ENCODE data around the gene DTNB.
"Not testable (repeated sequence)": the region's sequence is repeated elsewhere in the genome, so short reads cannot be mapped to it uniquely, and the experiment has no call there.

DTNB gene

GRCh38 chr2:25673300-25674076, at the start of gene DTNB:
DTNB (minus strand) TSS chr2:25673577; CDS start chr2:25652660, 20,917 bp downstream.
- no peak for DNase-seq

GRCh38 chr2:25722224-25722623, 48.8 kb upstream of the DTNB start:
- DNase-seq, result no peak

GRCh38 chr2:25720575-25720974, 47.2 kb upstream of the DTNB start:
- DNase-seq, result no peak

- no peak for DNase-seq
These were observed 41.4 kb upstream of the DTNB start for GRCh38 chr2:25714740-25715139.

- no peak for DNase-seq
These were observed 39.1 kb upstream of the DTNB start for GRCh38 chr2:25712455-25712854.

GRCh38 chr2:25711675-25712354, 38.4 kb upstream of the DTNB start:
- DNase-seq, result no peak

- DNase-seq, result no peak
These were observed 37.4 kb upstream of the DTNB start for GRCh38 chr2:25710750-25711149.

GRCh38 chr2:25709349-25709748, 36.0 kb upstream of the DTNB start:
- no peak for DNase-seq

- no peak for DNase-seq
These were observed 34.7 kb upstream of the DTNB start for GRCh38 chr2:25707927-25708590.

- not testable (repeated sequence) for DNase-seq
These were observed 32.2 kb upstream of the DTNB start for GRCh38 chr2:25705575-25705974.

- no peak for DNase-seq
These were observed 28.4 kb upstream of the DTNB start for GRCh38 chr2:25701801-25702200.

- no peak for DNase-seq
These were observed 26.9 kb upstream of the DTNB start for GRCh38 chr2:25700221-25700660.

- DNase-seq, result no peak
These were observed 25.8 kb upstream of the DTNB start for GRCh38 chr2:25699216-25699615.

- DNase-seq, result no peak
These were observed 25.4 kb upstream of the DTNB start for GRCh38 chr2:25698752-25699151.

- DNase-seq, result no peak
These were observed 24.4 kb upstream of the DTNB start for GRCh38 chr2:25697559-25698341.

- DNase-seq, result no peak
These were observed 19.5 kb upstream of the DTNB start for GRCh38 chr2:25692737-25693445.

GRCh38 chr2:25692143-25692542, 18.8 kb upstream of the DTNB start:
- DNase-seq, result no peak

GRCh38 chr2:25690058-25690457, 16.7 kb upstream of the DTNB start:
- DNase-seq, result no peak

GRCh38 chr2:25688236-25688635, 14.9 kb upstream of the DTNB start:
- DNase-seq, result no peak

GRCh38 chr2:25685741-25686140, 12.4 kb upstream of the DTNB start:
- no peak for DNase-seq

GRCh38 chr2:25684577-25685473, 11.4 kb upstream of the DTNB start:
- DNase-seq, result no peak

All from NCI-H1436 treated with DMSO at 0.1 percent for 48 hours (cell line).